ENCODE results near the gene TLK2.

DNA sequence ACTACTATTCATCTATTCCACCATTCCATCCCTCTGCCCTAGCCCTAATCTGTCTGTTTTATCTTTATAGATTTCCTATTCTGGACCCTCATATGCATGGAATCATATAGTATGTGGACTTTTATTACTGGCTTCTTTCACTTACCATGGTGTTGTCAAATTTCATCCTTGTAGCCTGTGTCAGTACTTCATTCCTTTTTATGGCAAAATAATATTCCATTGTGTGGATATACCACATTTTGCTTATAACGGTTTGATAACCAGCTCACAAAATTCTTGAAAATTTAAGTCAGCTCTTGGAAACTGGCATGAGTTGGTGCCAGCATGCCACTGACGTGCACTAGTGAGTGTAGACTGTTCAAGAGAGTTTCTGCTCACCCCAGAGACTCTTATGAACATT is 118.5 kb downstream of the TLK2 start:
- no peak for TF ChIP-seq CTCF (conservative IDR thresholded peaks at IDR 0.05; ENCODE audit: low read depth, low read length)
- no peak for TF ChIP-seq EZH2 (IDR thresholded peaks at IDR 0.05; ENCODE audit: borderline replicate concordance, low read depth, low read length, poor library complexity, severe bottlenecking)

Data from A673 (cell line).